ENCODE results near the gene FHIT.
"Not testable (repeated sequence)": the region's sequence is repeated elsewhere in the genome, so short reads cannot be mapped to it uniquely, and the experiment has no call there.

The FHIT gene

DNA sequence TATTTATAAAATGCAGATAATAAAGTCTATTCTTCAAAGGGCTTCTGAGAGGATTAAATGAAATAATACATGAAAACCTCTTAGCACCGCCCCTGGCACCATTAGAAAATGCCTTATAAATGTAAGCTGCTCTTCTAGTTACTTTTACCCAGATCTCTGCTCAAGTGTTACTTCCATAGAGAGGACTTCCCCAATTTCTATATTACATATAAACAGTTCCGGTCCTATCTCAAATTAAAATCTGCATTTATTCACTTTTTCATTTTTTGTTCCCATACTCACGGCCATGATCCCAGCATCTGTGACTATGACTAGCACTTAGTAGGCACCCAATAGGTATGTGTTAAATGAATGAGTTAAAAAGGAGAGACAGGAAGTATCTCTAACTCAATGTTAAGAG is 1310.5 kb downstream of the FHIT start:
- DNase-seq: no peak

DNA sequence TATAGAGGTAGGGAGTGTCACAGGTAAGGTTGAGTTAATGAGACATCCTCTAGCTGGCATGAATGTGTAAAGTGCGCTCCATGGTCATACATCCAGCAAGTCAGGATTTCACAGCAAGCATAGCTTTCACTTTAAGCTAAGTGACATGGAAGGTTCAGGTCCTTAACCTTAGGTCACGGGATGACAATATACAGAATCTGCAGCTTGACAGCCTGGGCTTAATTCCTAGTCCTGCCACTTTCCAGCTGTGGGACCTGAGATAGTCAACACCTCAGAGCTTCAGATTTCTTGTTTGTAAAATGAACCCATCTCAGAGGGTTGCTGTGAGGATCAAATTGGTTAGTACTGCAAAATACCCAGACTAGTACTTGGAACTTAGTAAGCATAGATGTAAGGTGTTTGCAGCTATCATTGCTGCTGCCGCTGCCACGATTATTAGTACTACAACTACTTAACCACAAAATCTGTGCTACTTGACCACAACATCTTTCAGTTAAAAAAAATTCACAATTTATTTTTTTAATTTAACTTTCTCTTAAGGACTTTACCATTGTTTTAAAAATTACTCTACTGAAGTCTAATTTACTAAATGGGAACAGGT is 1311.3 kb downstream of the FHIT start:
- no peak for DNase-seq

DNA sequence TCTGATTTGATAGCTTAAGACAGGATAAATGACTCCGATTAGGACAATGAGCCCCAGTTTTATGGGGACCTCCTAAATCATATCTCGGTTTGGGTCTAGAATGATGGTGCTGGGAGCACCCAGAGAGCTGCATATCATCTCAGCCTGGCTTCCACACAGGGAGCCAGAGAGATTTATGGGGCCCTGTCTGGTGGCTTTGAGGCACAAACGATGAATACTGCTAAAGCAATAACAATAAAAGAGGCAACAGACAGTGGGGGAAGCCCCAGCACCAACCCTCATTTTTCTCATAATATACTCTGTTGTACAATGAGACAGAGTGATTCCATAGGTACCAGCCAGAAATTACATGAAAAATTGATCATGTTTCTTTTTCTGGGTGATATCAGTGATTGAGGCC is 1312.4 kb downstream of the FHIT start:
- no peak for DNase-seq

DNA sequence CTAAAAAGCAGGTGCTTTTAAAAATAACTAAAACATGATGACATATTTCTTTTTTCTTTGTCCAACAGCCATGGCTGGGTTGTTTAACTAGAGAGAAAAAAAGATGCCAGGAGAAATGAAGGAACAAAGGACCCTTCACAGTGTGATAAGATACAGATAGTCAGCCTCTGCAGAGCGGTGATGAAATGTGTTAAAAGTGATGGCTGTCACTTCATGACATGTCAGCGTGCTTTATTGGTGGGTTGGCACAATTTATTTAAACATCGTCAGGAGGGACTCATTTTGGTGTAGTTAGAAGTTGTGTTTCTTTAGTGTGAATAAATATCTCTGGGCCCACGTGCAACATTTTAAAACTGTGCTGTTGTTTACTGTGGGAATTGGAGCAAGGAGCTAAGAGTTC is 1314.1 kb downstream of the FHIT start:
- DNase-seq: no peak

DNA sequence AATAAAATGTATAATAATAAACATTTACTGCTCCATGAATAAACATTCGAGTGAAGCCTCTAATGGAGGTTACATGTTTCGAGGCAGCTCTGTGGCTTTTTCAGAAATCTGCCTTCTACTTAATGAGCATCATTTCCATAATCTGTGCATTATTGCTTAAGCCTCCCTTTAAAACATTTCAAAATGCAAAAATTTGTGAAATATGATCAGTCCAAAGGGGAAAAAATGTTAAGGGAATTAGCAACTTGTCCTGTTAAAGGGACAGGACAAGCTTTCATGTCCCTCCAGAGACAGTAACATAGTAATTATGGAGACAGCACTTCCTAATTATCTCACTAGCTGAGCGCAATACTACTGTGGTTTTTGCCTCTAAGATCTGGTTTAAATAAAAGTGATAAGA is 1314.8 kb downstream of the FHIT start:
- DNase-seq: no peak

DNA sequence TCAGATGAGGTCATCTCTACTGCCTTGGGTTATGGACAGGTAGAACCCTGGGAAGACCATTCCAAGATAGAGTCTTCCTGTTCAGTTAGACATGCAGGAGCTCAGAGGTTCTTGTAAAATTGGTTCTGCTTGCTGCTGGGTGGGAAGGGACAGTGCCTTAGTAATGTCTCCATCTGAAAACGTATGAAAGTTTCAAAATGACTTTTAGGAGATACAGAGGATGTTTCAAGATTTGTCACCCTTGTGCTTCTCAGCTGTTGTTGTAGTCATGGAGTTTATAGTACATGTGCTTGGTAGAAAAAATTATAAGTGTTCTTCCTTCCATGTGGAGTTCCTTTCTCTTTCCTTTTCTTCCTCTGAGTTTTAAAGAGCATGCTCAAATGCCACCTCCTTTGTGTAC is 1316.2 kb downstream of the FHIT start:
- DNase-seq: no peak

DNA sequence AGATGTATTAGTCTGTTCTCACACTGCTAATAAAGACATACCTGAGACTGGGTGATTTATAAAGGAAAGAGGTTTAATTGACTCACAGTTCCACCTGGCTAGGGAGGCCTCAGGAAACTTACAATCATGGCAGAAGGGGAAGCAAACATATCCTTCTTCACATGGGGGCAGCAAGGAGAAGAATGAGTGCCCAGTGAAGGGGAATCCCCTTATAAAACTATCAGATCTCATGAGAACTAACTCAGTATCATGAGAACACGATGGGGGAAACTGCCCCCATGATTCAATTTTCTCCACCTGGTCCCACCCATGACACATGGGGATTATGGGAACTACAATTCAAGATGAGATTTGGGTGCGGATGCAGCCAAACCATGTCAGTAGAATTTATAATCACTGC is 1316.7 kb downstream of the FHIT start:
- DNase-seq: not testable (repeated sequence)

DNA sequence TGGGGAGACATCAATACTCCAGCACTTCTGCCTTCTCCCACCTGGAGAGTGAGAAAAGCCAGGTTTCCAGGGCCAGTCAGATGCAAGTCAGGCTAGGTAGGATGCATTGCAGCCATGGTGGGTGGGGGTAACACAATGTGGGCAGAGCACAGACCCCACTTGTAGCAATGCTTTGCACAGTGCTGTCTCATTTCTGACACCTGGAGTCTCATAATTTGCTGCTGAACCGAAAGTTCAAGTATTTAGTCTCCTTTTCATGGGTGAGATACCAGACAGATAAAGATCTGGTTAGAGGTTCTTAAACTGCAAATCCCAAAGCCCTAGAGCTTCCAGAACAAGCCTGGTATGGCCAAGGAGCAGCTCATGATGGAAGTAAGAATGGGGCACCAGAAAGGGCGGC is 1321.1 kb downstream of the FHIT start:
- DNase-seq: no peak

DNA sequence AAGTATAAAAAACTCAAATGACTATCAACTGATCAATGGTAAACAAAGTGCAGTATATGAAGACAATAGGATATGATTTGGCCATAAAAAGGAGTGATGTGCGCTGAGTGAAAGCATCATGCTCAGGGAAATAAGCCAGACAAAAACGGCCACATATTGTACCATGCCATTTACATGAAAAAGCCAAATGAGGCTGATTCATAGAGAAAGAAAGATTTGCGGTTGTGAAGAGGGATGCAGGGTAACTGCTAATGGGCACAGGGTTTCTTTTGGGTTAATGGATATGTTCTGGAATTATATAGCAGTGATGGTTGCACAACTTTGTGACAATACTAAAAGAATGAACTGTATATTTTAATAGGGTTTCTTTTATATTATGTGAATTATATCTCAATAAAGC is 1324.2 kb downstream of the FHIT start:
- DNase-seq: no peak

DNA sequence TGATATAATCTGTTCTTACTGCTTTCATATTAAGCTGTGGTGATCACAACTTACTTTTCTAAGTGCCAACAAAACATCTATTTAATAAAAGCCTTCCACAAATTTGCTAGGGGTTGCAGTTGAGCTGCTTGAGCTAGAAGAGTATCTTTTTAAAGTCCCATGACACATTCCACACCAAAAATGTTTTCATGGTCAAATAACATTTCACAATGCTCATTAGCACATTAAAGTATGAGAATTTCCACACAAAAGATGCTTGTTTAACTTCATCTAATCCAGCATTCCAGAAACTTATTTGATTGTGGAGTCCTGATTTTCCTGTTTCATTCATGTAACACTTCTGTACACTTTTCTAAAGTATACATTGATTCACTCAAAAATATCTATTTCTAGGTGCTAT is 1325.3 kb downstream of the FHIT start:
- DNase-seq: no peak

DNA sequence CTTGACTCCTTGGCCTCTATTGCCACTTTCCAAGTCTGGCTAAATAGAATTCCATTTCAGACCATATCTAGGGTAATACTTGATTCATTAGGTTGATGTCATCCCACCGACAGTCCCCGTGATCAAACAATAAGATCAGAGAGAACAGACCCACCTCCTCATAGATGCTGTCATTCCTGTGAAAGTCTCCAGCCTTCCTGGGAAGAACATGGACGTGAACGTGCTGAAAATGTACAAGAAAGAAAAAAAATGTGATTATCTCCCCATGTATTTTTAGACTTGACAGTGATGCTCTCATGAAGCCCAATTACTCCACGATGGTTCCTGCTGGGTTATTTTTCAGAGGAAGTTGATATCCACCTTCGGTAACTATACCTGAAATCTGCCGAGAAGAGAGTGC is 1329.1 kb downstream of the FHIT start:
- DNase-seq: no peak

DNA sequence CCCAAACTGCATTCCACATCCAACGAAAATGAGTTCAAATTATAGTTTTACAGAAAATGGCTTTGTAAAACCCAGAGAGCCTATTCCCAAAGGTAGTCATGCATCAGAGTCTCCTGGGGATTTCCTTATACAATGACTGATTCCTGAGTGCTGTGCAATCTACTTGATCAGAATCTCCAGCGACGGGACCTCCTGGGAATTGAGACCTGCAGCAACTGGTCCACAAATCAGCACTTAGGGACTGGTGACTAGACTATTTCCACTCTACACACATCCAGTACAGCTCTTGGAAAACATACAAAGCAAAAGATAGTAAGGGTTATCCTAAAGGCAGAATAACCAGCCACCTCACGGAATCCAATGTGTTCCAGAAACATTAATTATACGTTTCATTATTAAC is 1330.4 kb downstream of the FHIT start:
- DNase-seq: no peak

DNA sequence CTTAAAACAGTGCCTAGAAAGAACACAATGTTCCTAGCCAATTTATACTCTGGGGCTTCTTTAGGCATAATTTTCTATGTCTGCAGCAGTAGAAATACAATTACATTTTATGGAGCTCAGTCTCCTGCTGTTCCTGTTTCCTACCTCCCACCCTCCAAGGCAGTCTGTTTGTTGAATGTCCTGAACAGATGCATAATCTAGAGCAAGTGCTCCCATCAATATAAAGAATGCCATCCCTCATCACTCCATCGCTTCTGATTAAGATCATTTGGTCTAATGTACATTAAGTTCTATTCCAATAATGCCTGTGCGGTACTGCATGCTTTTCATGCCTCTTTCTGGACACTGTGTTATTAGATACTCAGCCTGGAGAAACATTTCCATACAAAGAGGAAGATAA is 1331.7 kb downstream of the FHIT start:
- DNase-seq: no peak

DNA sequence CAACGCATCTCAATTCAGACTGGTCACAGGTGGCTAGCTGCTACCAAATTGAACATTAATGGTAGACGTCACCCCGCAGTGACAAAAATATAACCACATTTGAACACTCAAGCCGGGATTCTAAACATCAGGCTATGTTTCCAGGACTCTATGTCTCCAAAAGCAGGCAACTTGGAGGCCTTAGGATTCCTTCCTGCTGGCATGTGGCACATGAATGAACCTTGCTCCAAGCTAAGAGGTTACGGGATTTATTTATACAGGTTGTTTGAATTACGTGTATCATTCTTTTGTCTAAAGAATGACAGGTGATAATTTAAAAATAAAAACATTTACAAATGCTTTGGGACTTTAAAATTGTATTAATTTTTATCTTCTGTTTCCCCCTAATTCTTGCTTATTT is 1337.0 kb downstream of the FHIT start:
- no peak for DNase-seq

DNA sequence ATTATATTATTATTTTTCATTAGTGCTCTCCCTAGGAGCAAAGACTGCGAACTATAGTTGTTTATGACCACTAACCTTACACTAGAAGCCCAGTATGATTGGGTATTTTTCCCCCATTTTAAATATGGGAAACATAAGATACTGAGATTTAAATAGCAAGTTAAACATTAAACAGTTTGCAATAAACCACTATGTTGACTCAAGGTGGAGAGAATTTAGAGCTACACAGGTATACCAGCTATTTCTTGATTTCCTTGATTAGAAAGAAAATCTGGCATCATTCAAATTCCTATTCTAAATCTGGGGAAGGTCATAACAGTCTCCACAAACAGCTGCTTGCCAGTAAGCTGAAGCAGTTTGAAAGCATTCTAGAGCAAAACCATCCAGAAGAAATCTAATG is 1337.6 kb downstream of the FHIT start:
- DNase-seq: no peak

DNA sequence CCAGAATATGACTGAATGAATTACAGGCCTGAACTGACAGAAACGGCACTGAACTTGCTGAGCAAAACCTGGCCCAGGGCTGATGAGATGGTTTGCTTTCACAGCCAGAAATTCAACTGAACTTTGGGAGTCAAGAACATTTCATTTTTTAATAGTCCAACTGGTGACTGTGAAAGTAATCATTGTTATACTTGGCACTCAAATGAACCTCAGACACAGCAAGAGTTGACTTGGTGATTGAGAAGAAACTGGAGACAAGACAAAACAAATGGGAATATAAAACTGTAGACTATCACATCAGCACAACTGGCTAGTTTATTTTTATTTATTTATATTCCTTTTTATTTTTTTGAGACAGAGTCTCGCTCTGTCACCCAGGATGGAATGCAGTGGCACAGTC is 1342.6 kb downstream of the FHIT start:
- no peak for DNase-seq

DNA sequence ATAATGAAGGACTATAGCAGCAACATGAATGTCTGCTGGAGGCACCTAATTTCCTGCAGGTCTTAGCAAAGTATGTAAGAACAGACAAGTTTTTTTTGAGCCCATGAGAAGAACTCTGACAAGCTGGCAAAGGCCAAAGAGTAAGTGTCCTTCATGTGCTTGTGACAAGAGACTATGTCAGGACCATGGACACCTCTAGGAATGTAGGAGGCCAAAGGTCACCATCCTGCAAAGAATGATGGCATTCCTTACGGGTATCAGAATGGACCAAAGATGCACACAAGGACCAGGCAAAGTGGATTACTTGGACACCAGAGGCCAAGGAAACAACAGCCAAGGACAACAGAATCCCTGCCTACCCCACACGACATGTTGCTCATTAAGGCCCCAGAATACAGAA is 1343.0 kb downstream of the FHIT start:
- no peak for DNase-seq

DNA sequence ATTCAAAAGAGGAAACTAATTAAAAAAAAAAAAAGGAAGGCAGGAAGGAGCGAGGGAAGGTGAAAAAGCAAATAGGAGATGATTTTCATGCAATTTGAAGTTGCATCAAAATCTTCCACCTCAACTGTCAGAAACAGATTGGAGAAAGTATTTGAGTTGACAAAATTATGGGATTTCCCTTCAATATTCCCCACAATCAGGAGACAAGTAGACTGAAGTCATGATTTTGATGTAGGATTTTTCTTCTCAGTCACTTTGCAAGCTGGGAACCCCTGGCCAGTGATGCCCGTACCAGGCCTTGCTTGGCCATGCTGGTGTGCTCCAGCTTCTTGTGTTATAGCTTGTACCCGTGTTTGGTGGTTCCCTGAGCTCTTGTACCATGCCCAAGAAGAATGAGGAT is 1347.0 kb downstream of the FHIT start:
- no peak for DNase-seq

DNA sequence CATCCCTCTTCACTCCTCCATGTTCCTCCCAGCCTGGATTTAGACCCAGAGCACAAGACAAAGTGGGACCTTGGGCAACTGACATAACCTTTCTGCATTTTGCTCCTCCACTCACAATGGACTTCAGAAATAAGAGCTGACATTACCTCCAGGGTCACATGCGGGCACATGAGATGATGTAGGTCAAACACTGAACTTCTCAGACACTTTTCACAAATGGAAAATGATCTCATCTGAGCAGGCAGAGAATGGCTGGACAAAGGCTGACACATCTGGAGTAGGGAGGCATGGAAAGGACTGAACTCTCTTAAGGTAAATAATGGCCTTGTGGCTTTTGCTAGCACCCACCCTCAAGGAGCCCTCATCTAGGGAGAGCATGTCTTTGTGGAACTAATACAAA is 1352.2 kb downstream of the FHIT start:
- DNase-seq: no peak

DNA sequence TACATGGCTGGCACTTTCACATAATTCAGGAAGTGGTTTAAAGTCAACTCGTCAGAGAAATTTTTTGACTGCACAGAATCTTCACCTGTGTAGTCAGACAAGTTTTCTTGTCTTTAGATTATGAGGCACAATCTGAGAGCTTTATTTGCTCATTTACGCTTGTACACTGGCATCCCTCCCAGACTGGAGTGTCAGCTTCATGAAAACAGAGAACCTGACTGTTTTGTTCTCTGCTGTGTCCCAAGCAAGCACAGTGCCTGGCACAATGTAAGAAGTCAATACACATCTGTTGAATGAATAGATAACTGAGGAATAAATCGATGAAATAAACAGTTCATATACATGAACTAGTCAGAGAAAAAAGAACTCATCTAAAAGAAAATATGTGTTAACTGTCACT is 1355.3 kb downstream of the FHIT start:
- no peak for DNase-seq

DNA sequence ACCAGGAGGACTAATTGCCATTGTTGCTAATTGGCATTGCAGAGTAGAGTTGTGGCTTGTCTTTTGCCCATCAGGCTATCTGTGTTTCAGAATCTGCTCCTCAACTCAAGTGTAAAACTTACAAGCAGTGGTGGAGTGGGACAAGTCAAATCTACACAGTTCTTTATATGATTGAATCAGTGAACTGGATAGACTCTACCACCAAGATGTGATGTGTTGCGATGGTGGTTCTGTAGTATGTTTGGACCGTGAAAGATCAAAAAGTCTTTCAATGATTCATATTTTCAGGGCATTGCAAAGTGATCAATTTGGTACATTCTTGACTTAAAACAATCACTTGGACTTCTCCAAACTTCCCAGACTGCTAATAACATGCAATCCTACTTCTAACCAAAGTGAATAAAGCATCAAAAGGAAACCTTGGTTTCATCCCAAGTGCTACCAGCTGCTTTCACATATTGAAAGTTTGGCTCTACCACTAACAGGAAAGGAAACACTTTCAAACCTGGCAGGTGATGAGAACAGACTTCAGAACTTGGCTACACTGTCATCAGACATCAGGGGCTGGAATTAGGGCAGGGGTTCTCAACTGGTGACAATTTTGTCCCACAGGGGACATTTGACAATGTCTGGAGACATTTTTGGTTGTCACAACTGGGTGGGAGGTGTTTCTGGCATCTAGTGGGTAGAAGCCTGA is 1356.7 kb downstream of the FHIT start:
- no peak for DNase-seq

DNA sequence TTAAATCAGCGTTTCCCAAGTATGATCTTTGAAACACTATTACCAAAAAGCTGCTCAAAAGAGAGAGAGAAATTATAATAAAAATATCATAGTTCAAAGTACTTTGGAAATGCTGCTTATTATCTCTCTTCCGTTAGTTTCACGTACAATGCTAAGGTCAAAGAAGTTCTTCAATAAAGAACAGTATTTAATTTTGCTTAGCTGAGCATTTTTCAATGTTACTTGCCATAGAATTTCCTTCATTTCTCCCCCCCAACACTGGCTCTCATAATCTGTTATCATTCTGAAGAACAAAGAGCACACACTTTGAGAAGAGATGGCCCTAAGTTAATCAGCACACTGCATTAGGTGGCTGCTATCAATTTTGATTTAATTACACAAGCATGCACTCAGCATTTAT is 1360.6 kb downstream of the FHIT start:
- no peak for DNase-seq

DNA sequence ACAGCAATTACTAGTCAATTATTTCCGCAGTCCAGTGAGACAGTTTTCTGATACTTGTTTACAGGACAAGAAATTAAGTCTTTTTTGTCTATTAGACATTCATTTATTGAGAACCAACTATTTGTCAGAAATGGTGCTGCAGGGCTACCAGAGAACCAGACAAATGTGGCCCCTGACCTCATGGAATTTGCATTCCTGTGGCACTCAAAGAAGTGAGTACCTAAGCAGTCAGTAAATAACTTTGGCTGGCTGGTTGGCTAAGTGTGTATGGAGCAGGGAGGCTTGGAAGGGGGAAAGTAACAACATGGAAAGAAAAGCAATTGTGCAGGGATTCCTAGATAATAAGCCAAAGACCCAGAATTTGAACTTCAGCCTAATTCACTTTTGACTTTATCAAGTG is 1364.5 kb downstream of the FHIT start:
- DNase-seq: no peak

DNA sequence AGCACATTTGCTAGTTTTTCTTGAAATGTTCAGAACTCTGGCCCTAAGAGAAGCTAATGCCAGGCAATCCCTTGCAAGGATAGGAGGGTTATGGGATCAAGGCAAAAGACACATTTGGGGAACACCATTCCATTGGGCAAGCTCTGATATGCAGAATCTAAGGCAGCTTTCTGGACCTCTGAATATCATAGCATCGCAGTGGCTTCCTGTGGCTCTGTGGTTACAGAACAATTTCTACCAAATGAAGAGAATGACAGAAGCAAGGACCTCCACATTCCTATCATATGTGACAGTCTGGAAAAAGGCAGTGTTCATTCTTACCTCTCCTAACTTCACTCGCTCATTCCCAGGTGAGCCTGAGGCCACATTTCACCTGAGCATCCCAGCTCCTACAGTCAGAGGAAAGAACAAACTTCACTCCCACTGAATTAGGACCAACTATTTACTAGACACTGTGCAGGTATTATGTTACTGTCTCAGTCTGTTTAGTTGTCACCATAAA is 1365.3 kb downstream of the FHIT start:
- DNase-seq: no peak

DNA sequence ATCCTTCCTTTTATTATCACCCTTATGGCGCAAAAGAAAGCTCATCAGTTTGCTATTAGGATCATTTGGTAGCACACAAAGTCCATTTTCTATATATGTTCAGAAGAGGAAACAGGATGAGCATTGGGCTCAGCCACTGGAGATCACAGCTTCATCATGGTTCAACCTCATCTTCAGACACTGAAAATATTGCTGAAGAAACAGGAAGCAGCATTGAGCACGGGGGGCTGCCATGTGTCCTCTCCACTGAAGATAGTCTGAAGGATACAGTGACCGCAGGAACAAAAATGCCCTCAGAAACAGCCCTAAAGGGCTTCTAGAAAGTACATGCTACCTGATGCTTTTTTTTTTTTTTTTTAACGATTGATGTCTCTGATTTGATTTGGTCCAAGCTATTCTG is 1366.2 kb downstream of the FHIT start:
- DNase-seq: no peak

All from NCI-H1694 (cell line).